ENCODE results near the gene C4A. TPM values are rescaled to one million over a fixed set of nuclear protein-coding genes. Genes with fewer than 3 reads are reported as not detected.
A peak's percentile ranks its signal among the peaks of the same experiment; 100 is the strongest.

Gene C4A
- total RNA-seq, 1 experiment from 2014 or later = 4.3 TPM

DNA sequence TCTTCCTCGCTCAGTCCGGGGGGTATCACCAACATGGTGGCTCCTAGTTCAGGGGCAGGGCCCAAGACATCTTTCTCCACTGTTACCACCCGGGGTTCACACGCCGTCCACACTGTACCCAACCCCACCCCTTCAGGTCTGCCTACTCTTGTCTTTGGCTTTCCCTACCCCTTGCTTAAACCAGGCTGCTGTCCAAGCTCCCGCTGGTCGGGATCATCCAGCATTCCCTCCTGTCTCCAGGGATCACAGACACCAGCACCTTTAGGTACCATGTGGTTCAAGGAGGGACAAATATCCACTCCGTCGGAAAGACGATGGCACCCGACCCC is 23.5 kb upstream of the C4A start:
- H3K79me2 ChIP-seq (ENCODE audit: insufficient read depth, low read length) = peaks cover 7% of the 10 kb centered on the region
- DNase-seq = no peak
- peak overlapping the region; percentile 38 for H3K18ac ChIP-seq (ENCODE audit: insufficient read length, low read depth, low read length)
- Mint-ChIP-seq H3K36me3 (ENCODE audit: insufficient read depth in 1 of 3, low read depth in 3 of 3) (peaks cover 37 to 83% (median 70%) of the 10 kb centered on the region in 3 experiments), H3K4me3 (peak overlapping the region; percentile 95 to 99), H3K27me3 (ENCODE audit: low read depth) (no peaks in the 10 kb centered on the region), H3K4me1 (peaks cover 18% of the 10 kb centered on the region in 2 experiments), H3K27ac (peak overlapping the region; percentile 94 to 99 (median 96); a peak in 6 of 7 replicates), H3K9me3 (no peaks in the 10 kb centered on the region; a peak in 1 of 5 replicates)
- H3K9me3 ChIP-seq (ENCODE audit: control insufficient read depth, low read depth, low read length) = no peaks in the 10 kb centered on the region
- H3K4ac ChIP-seq (ENCODE audit: low read depth, low read length) = no peak overlapping the region
- TF ChIP-seq, protein P1, sequence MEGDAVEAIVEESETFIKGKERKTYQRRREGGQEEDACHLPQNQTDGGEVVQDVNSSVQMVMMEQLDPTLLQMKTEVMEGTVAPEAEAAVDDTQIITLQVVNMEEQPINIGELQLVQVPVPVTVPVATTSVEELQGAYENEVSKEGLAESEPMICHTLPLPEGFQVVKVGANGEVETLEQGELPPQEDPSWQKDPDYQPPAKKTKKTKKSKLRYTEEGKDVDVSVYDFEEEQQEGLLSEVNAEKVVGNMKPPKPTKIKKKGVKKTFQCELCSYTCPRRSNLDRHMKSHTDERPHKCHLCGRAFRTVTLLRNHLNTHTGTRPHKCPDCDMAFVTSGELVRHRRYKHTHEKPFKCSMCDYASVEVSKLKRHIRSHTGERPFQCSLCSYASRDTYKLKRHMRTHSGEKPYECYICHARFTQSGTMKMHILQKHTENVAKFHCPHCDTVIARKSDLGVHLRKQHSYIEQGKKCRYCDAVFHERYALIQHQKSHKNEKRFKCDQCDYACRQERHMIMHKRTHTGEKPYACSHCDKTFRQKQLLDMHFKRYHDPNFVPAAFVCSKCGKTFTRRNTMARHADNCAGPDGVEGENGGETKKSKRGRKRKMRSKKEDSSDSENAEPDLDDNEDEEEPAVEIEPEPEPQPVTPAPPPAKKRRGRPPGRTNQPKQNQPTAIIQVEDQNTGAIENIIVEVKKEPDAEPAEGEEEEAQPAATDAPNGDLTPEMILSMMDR (conservative IDR thresholded peaks at IDR 0.05) = no peak
- H4K8ac ChIP-seq (replicated peaks; ENCODE audit: insufficient read length, low read depth, low read length) = no peak overlapping the region
- peak overlapping the region; percentile 27 for H2AFZ ChIP-seq (ENCODE audit: low read length)
- no peak overlapping the region; the same call in 1 of the 2 replicates for H3K14ac ChIP-seq (ENCODE audit: insufficient read depth, low read length)
- H2AK5ac ChIP-seq (ENCODE audit: insufficient read length, low read length) = no peak overlapping the region
- H3K9ac ChIP-seq (ENCODE audit: extremely low read depth, insufficient read length, low read length) = peak overlapping the region; percentile 95
- no peaks in the 10 kb centered on the region for H3K27me3 ChIP-seq (ENCODE audit: insufficient read depth, low read length)
- peaks cover 3% of the 10 kb centered on the region; the same call in 1 of the 2 replicates for H3K4me1 ChIP-seq (ENCODE audit: insufficient read depth, low read length)
- no peak overlapping the region for H2BK15ac ChIP-seq (ENCODE audit: low read depth, low read length)
- no peak overlapping the region for H4K91ac ChIP-seq (ENCODE audit: insufficient read length, low read depth, low read length)
- H2BK12ac ChIP-seq (ENCODE audit: insufficient read length, low read depth, low read length) = no peak overlapping the region
- H4K20me1 ChIP-seq (ENCODE audit: control insufficient read depth, insufficient read depth, insufficient read length) = no peaks in the 10 kb centered on the region
- no peak overlapping the region for H2BK20ac ChIP-seq (ENCODE audit: low read depth, low read length, poor library complexity, severe bottlenecking)
- peak overlapping the region; percentile 43 for H3K56ac ChIP-seq (ENCODE audit: insufficient read length, low read depth, low read length)
- no peak overlapping the region for H2BK120ac ChIP-seq (ENCODE audit: low read depth, low read length, poor library complexity, severe bottlenecking)
- H3T11ph ChIP-seq (ENCODE audit: low read length) = no peak overlapping the region
- H3K79me1 ChIP-seq (ENCODE audit: insufficient read depth, low read depth, low read length, poor library complexity, severe bottlenecking) = peaks cover 3% of the 10 kb centered on the region
- WGBS (ENCODE audit: extremely low coverage, insufficient read length, low lambda C conversion rate) = no CpG with 5 or more reads among the region's 11 CpGs
- H3K23me2 ChIP-seq (ENCODE audit: insufficient read length, low read depth, low read length, poor library complexity, severe bottlenecking) = peaks cover 10% of the 10 kb centered on the region
- H2BK5ac ChIP-seq (ENCODE audit: insufficient read length, low read length) = no peak overlapping the region
- peak overlapping the region; percentile 95 for H3K4me2 ChIP-seq (ENCODE audit: insufficient read depth, insufficient read length, low read length)
- no peak overlapping the region for H3K27ac ChIP-seq (ENCODE audit: insufficient read length, low read depth, low read length)
- H3K23ac ChIP-seq (ENCODE audit: insufficient read length, low read depth, low read length) = no peak overlapping the region
- H4K5ac ChIP-seq (ENCODE audit: insufficient read length, low read depth, low read length) = no peak overlapping the region

All from H9 (cell line).